Lung microvascular endothelial cell (primary cell): Measurements from ENCODE around the gene CCDC17. TPM values are rescaled to one million over a fixed set of nuclear protein-coding genes. Genes with fewer than 3 reads are reported as not detected.

Experiments used
- DNase-seq, 2 donors: peaks; one replicate each; pipeline versions ENCODE4 v3.0.0 to v3.0.0-alpha.2; 2010; ENCODE audit warnings: low read depth in 2 of 2
- total RNA-seq: library from RNA; depleted of rRNA; stranded (reverse); fragments of >200 nt; gene quantifications from 2 replicates; pipeline ENCODE4 v1.2.1, GENCODE V29; 2014

Gene CCDC17
- total RNA-seq, 1 donor from 2014 or later, result 0.60 TPM

DNA sequence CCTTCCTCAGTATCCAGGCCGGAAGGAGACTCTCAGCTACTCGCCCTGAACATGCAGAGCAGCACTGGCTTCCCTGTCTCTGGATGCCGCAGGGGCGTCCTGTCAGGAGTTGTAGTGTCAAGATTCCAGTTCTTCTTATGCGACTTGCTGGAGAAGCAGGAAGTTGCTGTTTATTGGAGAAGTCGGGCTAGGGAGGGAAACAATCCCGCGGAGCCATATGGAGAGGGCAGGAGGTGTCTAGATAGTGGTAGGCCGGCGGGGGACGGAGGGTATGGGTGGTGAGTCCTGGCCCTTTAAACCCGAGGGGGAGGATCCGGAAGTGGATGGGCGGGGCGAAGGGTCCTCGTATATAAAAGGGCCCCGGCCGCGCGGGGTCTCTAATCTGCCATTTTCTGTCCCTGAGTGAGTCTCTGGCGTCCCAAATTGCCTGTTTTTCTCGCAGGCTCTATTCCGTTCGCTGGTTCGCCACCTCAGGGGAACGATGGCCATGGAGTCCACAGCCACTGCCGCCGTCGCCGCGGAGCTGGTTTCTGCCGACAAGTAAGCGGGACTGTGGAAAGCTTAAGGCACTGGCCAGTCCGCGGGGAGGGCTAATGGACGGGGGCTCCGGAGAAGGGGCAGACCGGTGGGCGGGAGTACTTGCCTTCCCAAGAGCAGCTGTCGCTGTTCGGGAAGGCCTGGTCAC, 40.0 kb downstream of the CCDC17 start, which contains the start of gene NASP:
NASP (plus strand) TSS at position 376 of the 685 bp plus-strand sequence; CDS start at position 482, 106 bp downstream.
- peak; percentile 82 to 88 for DNase-seq

GRCh38 chr1:45583264-45583665, 40.6 kb downstream of the CCDC17 start:
- DNase-seq, result peak; percentile 98

GRCh38 chr1:45574105-45574626, 49.7 kb downstream of the CCDC17 start:
- no peak for DNase-seq

DNA sequence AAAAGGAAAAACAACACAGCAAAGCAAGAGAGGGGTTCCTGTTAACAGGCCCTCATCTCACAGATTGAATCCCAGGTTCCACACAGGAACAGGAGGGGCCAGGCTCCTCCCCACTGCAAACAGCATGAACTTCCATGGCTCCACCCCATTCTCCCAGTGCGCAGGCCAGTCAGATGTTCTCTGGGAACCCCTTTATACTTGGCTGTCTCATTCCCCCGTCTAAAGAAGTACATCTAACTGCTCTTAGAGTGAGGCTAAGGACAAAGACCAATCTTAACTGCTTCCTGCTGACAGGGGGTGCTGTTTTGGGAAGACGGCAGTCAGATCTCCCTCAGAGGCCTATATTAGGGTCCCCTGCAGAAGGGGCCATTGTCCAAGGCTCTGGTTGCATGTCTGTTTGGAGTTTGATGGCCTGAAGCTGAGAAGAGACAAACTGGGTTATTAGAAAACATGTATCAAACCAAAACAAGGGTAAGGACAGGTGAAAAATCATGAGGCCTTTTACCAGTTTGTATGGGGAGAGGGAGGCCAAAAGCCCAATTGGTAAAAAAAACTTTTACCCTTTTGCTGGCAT, 50.5 kb downstream of the CCDC17 start:
- no peak for DNase-seq

GRCh38 chr1:45570631-45571030, 53.2 kb downstream of the CCDC17 start:
- no peak for DNase-seq

Other genes with a start within 250 kb of the CCDC17 start
- gene TESK2, start 132.9 kb downstream of the CCDC17 start, total RNA-seq, result 3.3 and 4.6 TPM in 2 replicates
- 0.44 and 0.60 TPM in 2 replicates for gene CCDC163, start 124.0 kb downstream of the CCDC17 start, total RNA-seq
- 1.3 and 1.4 TPM in 2 replicates for gene MMACHC, start 123.8 kb downstream of the CCDC17 start, total RNA-seq
- gene PRDX1, start 102.2 kb downstream of the CCDC17 start, total RNA-seq, result 759 and 904 TPM in 2 replicates
- 189 and 290 TPM in 2 replicates for gene AKR1A1, start 73.2 kb downstream of the CCDC17 start, total RNA-seq
- 55.6 and 67.8 TPM in 2 replicates for gene NASP, start 40.0 kb downstream of the CCDC17 start, total RNA-seq
- gene GPBP1L1, start 62.5 kb upstream of the CCDC17 start, total RNA-seq, result 61.0 and 93.5 TPM in 2 replicates
- 9.3 and 13.1 TPM in 2 replicates for gene TMEM69, start 64.1 kb upstream of the CCDC17 start, total RNA-seq
- 3.7 and 4.4 TPM in 2 replicates for gene IPP, start 126.6 kb upstream of the CCDC17 start, total RNA-seq
- 8.5 and 8.7 TPM in 2 replicates for gene MAST2, start 179.6 kb upstream of the CCDC17 start, total RNA-seq